Measurements from ENCODE around the gene PHF2. TPM values are rescaled to one million over a fixed set of nuclear protein-coding genes. Genes with fewer than 3 reads are reported as not detected.
A peak's percentile ranks its signal among the peaks of the same experiment; 100 is the strongest.

The PHF2 gene
- total RNA-seq, 1 donor from 2014 or later = 29.4 TPM

- H3K27ac Mint-ChIP-seq (ENCODE audit: unreplicated experiment) = no peak overlapping the region
- DNase-seq (ENCODE audit: low spot score) = peak; percentile 58
- no peak overlapping the region for H3K4me3 Mint-ChIP-seq (ENCODE audit: unreplicated experiment)
- no peaks in the 10 kb centered on the region for H3K27me3 Mint-ChIP-seq (ENCODE audit: low read depth)
- H3K36me3 Mint-ChIP-seq (ENCODE audit: low read depth) = peaks cover 14% of the 10 kb centered on the region
- no peaks in the 10 kb centered on the region for H3K9me3 Mint-ChIP-seq (ENCODE audit: low read depth)
- TF ChIP-seq, protein P1, sequence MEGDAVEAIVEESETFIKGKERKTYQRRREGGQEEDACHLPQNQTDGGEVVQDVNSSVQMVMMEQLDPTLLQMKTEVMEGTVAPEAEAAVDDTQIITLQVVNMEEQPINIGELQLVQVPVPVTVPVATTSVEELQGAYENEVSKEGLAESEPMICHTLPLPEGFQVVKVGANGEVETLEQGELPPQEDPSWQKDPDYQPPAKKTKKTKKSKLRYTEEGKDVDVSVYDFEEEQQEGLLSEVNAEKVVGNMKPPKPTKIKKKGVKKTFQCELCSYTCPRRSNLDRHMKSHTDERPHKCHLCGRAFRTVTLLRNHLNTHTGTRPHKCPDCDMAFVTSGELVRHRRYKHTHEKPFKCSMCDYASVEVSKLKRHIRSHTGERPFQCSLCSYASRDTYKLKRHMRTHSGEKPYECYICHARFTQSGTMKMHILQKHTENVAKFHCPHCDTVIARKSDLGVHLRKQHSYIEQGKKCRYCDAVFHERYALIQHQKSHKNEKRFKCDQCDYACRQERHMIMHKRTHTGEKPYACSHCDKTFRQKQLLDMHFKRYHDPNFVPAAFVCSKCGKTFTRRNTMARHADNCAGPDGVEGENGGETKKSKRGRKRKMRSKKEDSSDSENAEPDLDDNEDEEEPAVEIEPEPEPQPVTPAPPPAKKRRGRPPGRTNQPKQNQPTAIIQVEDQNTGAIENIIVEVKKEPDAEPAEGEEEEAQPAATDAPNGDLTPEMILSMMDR (IDR thresholded peaks at IDR 0.05) = no peak
- no peaks in the 10 kb centered on the region for H3K4me1 Mint-ChIP-seq (ENCODE audit: low read depth)
Measured at GRCh38 chr9:93659837-93660177, 83.4 kb downstream of the PHF2 start.

DNA sequence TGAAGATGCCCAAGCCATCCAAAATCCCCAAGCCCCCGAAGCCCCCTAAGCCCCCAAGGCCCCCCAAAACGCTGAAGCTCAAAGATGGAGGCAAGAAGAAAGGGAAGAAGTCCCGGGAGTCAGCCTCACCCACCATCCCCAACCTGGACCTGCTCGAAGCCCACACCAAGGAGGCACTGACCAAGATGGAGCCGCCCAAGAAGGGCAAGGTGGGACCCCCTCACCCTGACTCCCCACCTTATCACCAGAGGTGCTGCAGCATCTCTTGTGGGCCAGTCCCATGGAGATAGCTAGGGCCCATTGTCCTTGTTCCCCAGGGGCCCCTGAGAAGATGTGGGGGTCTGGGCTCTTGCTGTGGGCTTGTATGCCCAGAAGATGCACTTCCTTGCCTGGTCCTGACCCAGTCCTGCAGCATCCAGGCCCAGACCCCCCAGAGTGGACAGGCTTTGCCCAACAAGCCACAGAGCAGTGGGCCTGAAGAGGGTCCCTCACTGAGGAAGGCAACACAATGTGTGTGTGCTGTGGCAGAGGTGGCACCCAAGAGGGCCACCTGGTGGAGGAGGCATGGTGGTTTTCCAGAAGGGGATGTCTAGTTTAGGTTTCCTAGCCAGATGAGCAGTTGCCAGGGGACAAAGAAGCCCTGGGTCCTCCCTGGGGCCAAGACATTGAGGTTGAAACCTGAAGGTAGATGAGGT is 84.1 kb downstream of the PHF2 start:
- Mint-ChIP-seq H3K27me3 (ENCODE audit: low read depth) (no peaks in the 10 kb centered on the region), H3K4me1 (ENCODE audit: low read depth) (no peaks in the 10 kb centered on the region), H3K36me3 (ENCODE audit: low read depth) (peaks cover 14% of the 10 kb centered on the region), H3K27ac (ENCODE audit: unreplicated experiment) (no peak overlapping the region), H3K9me3 (ENCODE audit: low read depth) (no peaks in the 10 kb centered on the region), H3K4me3 (ENCODE audit: unreplicated experiment) (no peak overlapping the region)
- DNase-seq (ENCODE audit: low spot score) = peak; percentile 57
- TF ChIP-seq, protein P1 (IDR thresholded peaks at IDR 0.05) = no peak

GRCh38 chr9:93661591-93661990 is 85.2 kb downstream of the PHF2 start:
- H3K36me3 Mint-ChIP-seq (ENCODE audit: low read depth) = peaks cover 15% of the 10 kb centered on the region
- TF ChIP-seq, protein P1 (IDR thresholded peaks at IDR 0.05) = no peak
- no peaks in the 10 kb centered on the region for H3K4me1 Mint-ChIP-seq (ENCODE audit: low read depth)
- H3K9me3 Mint-ChIP-seq (ENCODE audit: low read depth) = no peaks in the 10 kb centered on the region
- H3K27me3 Mint-ChIP-seq (ENCODE audit: low read depth) = no peaks in the 10 kb centered on the region
- no peak overlapping the region for H3K27ac Mint-ChIP-seq (ENCODE audit: unreplicated experiment)
- H3K4me3 Mint-ChIP-seq (ENCODE audit: unreplicated experiment) = no peak overlapping the region
- no peak for DNase-seq (ENCODE audit: low spot score)

DNA sequence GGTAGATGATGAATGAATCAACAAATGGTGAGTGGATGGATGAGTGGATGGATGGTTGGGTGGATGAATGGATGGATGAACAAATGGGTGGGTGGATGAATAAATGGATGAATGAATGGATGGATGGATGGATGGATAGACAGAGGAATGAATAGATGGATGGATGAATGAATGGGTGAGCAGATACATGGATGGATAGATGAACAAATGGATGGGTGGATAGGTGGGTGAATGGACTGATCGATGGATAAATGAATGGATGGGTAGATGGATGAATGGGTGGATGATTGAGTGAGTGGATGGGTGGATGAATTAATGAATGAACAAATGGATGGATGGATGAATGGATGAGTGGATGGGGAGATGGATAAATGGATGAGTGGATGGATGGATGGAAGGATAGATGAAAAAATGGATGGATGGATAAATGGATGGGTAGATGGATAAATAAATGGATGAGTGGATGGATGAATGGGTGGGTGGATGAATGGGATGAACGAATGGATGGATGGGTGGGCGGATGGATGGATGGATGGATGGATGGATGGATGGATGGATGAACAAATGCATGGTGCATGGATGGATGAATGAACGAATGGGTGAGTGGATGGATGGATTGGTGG is 85.7 kb downstream of the PHF2 start:
- Mint-ChIP-seq H3K4me1 (ENCODE audit: low read depth) (no peaks in the 10 kb centered on the region), H3K36me3 (ENCODE audit: low read depth) (peaks cover 15% of the 10 kb centered on the region), H3K4me3 (ENCODE audit: unreplicated experiment) (no peak overlapping the region), H3K27me3 (ENCODE audit: low read depth) (no peaks in the 10 kb centered on the region), H3K9me3 (ENCODE audit: low read depth) (no peaks in the 10 kb centered on the region), H3K27ac (ENCODE audit: unreplicated experiment) (no peak overlapping the region)
- no peak for DNase-seq (ENCODE audit: low spot score)
- TF ChIP-seq, protein P1 (IDR thresholded peaks at IDR 0.05) = no peak

GRCh38 chr9:93662952-93663572 is 86.7 kb downstream of the PHF2 start:
- Mint-ChIP-seq H3K27me3 (ENCODE audit: low read depth) (no peaks in the 10 kb centered on the region), H3K4me3 (ENCODE audit: unreplicated experiment) (no peak overlapping the region), H3K36me3 (ENCODE audit: low read depth) (peaks cover 11% of the 10 kb centered on the region), H3K9me3 (ENCODE audit: low read depth) (no peaks in the 10 kb centered on the region), H3K4me1 (ENCODE audit: low read depth) (no peaks in the 10 kb centered on the region), H3K27ac (ENCODE audit: unreplicated experiment) (no peak overlapping the region)
- DNase-seq (ENCODE audit: low spot score) = peak; percentile 56
- TF ChIP-seq, protein P1 (IDR thresholded peaks at IDR 0.05) = no peak

Measured in chondrocyte (in vitro differentiated cells).